Lower leg skin (tissue), 4 donors: Measurements from ENCODE around the gene SSC4D. TPM values are rescaled to one million over a fixed set of nuclear protein-coding genes. Genes with fewer than 3 reads are reported as not detected.
"Not testable (repeated sequence)": the region's sequence is repeated elsewhere in the genome, so short reads cannot be mapped to it uniquely, and the experiment has no call there.

Source experiments
- DNase-seq, 2 donors: peaks; one replicate each; pipeline ENCODE4 v3.0.0-alpha.2; 2019; ENCODE audit warnings: low spot score in 2 of 2
- H3K4me3 ChIP-seq: fragments of 200-600 bp; sonication (generic); 2 replicates; pipeline ENCODE4 v1.5.1; 2017; ENCODE audit warnings: mild to moderate bottlenecking, low read depth; ENCODE audit not compliant: poor library complexity, severe bottlenecking
- POLR2A ChIP-seq, 2 donors: fragments of 450-650 bp; IDR thresholded peaks; one replicate each; pipeline ENCODE4 v1.6.1; 2016 to 2017; ENCODE audit warnings: antibody characterized with exemption in 2 of 2, mild to moderate bottlenecking in 1 of 2, moderate library complexity in 1 of 2
- WGBS, 2 donors: methylation state at CpG; one replicate each; pipeline ENCODE4 v1.1.5; 2018; 5-methylcytosine and 5-hydroxymethylcytosine counted together
- intact Hi-C: fragments of 100-400 bp; cut with DNase I; formaldehyde crosslinking; loops from one replicate; pipeline ENCODE4 v1.15.0; 2023; ENCODE audit warnings: low total_unique reads
- total RNA-seq, 4 donors: library from RNA; depleted of rRNA; stranded (reverse); fragments of >200 nt; gene quantifications; one replicate each; pipeline ENCODE4 v1.1.0, GENCODE V29; 2016
- TF ChIP-seq, protein P1 (sequence below), 3 donors: fragments of 450-650 bp; IDR thresholded peaks; one replicate each; pipeline ENCODE4 v1.5.1; 2016; ENCODE audit warnings: antibody characterized with exemption in 3 of 3, mild to moderate bottlenecking in 3 of 3, moderate library complexity in 2 of 3

The SSC4D gene
- total RNA-seq, 4 donors from 2014 or later, result 0.71 to 0.88 (median 0.74) TPM; not detected in 1

DNA sequence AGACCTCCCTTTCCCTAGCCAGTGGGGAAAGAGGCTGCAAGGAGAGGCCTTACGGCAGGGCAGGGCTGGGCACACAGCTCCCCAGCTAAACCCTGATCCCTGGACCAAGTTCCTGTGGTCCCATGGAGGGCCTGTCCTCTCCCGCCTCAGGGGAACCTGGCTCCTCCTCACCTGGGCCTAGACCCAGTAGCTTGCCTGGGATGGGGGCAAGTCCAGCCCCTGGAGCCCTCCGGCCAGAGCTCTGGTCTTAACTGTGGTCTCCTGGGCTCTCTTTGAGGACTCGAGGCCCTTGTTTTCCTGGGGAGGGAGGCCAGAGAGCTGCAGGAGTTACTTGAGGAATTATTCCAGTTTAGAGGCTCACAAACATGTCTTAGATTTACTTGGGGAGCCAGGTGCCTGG lies 16.7 kb upstream of the SSC4D start:
- 85 to 98% methylated on average over 4 of the region's 4 CpGs for WGBS, 2 donors
- intact Hi-C loops, result no loop called here
- no peak overlapping the region for H3K4me3 ChIP-seq
- TF ChIP-seq, protein P1, sequence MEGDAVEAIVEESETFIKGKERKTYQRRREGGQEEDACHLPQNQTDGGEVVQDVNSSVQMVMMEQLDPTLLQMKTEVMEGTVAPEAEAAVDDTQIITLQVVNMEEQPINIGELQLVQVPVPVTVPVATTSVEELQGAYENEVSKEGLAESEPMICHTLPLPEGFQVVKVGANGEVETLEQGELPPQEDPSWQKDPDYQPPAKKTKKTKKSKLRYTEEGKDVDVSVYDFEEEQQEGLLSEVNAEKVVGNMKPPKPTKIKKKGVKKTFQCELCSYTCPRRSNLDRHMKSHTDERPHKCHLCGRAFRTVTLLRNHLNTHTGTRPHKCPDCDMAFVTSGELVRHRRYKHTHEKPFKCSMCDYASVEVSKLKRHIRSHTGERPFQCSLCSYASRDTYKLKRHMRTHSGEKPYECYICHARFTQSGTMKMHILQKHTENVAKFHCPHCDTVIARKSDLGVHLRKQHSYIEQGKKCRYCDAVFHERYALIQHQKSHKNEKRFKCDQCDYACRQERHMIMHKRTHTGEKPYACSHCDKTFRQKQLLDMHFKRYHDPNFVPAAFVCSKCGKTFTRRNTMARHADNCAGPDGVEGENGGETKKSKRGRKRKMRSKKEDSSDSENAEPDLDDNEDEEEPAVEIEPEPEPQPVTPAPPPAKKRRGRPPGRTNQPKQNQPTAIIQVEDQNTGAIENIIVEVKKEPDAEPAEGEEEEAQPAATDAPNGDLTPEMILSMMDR (IDR thresholded peaks at IDR 0.05), result no peak
- TF ChIP-seq POLR2A (IDR thresholded peaks at IDR 0.05), result no peak
- no peak for DNase-seq

DNA sequence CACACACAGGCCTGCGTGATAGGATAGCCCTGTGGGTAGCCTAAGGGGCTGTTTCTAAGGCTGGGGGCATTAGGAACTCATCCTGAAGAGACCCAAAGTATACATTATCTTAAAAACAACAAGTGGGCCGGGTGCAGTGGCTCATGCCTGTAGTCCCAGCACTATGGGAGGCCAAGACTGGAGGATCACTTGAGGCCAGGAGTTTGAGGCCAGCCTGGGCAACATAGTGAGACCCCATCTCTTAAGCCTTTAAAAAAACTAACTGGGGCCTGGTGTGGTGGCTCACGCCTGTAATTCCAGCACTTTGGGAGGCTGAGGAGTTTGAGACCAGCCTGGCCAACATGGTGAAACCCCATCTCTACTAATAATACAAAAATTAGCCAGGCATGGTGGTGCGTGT lies 16.1 kb upstream of the SSC4D start:
- H3K4me3 ChIP-seq, DNase-seq, intact Hi-C loops: not testable (repeated sequence)
- 94 to 100% methylated on average over 3 of the region's 4 CpGs for WGBS, 2 donors

DNA sequence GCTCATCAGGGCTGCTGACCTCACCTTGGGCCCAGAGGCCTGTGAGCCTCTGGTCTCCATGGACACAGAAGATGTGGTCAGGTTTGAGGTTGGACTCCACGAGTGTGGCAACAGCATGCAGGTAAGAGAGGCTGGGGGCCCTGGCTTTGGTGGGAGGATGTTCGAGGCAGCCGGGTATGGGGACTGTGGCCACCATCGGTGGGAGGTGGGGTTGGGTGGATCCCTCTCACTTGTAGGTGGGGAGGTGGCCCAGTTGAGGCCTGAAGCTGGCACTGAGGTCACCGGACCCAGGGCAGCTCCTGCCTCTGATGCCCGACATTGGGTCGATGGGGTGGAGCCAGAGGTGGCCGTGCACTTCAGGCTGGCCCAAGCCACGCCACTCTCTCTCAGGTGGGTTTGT lies 15.7 kb upstream of the SSC4D start:
- H3K4me3 ChIP-seq, result no peak overlapping the region
- WGBS, 2 donors, result 93 to 100% methylated on average over 8 to 9 of the region's 9 CpGs
- intact Hi-C loops, result no loop called here
- TF ChIP-seq, protein P1 (IDR thresholded peaks at IDR 0.05), result no peak
- TF ChIP-seq POLR2A (IDR thresholded peaks at IDR 0.05), result no peak
- no peak for DNase-seq

DNA sequence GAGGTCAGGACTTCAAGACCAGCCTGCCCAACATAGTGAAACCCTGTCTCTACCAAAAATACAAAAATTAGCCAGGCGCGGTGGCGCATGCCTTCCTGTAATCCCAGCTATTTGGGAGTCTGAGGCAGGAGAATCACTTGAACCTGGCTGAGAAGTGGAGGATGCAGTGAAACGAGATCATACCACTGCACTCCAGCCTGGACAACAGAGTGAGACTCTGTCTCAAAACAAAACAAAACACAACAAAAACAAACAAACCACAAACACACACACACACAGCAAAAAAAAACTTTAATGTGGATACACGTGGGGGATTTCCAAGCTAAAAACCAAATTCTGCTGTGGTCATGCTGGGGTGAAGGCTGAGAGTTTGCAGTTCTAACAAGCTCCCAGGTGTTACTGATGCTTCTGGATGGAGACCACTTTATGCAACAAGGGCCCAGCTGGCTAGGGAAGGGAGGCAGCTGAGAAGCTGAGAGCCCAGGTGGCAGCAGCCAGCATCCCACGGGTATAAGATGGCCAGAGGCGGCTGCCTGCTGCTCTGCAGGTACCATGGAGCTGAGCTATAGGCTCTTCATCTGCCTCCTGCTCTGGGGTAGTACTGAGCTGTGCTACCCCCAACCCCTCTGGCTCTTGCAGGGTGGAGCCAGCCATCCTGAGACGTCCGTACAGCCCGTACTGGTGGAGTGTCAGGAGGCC lies 15.1 kb upstream of the SSC4D start, which contains the start of gene ZP3:
Gene ZP3 (plus strand): TSS at position 538 of the 699 bp plus-strand sequence. CDS start 15 bp downstream, at position 553.
- no peak for DNase-seq
- intact Hi-C loops, result no loop called here
- H3K4me3 ChIP-seq, result no peak within 1 kb of the TSS
- TF ChIP-seq, protein P1 (IDR thresholded peaks at IDR 0.05), result no peak
- no peak for TF ChIP-seq POLR2A (IDR thresholded peaks at IDR 0.05)
- 79 to 88% methylated on average over 6 to 7 of the region's 10 CpGs for WGBS, 2 donors

DNA sequence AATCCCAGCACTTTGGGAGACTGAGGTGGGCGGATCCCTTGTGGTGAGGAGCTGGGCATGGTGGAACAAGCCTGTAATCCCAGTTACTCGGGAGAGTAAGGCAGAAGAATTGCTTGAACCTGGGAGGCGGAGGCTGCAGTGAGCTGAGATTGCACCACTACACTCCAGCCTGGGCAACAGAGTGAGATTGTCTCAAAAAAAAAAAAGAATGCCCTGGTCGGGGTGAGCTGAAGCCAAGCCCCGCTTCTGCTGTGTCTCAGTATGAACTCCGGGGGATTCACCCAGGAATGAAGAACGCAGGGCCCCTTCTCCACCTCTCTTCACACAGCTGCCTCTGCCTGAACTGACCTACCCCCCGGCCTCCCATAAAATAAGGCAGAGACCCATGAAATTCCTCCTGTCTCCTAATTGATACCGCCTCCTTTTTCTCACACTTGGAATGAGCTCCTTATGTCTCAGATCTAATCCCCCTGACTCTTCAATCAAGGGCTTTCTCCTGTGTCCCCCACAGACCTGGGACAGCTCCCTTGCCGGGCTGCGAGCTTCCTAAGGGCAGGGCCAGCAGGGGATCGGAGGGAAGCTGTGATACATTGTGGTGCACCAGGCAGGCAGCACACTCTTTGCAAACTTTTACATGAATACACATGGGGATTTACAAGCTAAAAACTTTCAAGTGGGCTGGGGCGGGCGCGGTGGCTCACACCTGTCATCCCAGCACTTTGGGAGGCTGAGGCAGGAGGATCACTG lies 14.3 kb upstream of the SSC4D start:
- DNase-seq, result peak in 1 of 2 donors; percentile 59
- 43 to 52% methylated on average over 15 of the region's 15 CpGs for WGBS, 2 donors

DNA sequence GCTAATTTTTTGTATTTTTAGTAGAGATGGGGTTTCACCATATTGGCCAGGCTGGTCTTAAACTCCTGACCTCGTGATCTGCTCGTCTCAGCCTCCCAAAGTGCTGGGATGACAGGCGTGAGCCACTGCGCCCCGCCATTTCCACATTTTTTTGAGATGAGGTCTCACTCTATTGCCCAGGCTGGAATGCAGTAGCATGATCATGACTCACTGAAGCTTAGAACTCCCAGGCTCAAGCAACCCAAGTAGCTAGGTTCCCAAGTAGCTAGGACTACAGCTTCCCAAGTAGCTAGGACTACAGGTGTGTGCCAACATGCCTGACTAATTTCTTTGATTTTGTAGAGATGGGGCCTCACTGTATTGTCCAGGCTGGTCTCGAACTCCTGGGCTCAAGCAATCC lies 11.6 kb upstream of the SSC4D start:
- H3K4me3 ChIP-seq, intact Hi-C loops, DNase-seq: not testable (repeated sequence)
- WGBS, 2 donors, result 64 to 78% methylated on average over 6 of the region's 6 CpGs

More for the DNA sequence above, 14.3 kb upstream of the SSC4D start:
- no peak for TF ChIP-seq POLR2A (IDR thresholded peaks at IDR 0.05)
- TF ChIP-seq, protein P1 (IDR thresholded peaks at IDR 0.05), result no peak
- no peak overlapping the region for H3K4me3 ChIP-seq
- intact Hi-C loops, result no loop called here

DNA sequence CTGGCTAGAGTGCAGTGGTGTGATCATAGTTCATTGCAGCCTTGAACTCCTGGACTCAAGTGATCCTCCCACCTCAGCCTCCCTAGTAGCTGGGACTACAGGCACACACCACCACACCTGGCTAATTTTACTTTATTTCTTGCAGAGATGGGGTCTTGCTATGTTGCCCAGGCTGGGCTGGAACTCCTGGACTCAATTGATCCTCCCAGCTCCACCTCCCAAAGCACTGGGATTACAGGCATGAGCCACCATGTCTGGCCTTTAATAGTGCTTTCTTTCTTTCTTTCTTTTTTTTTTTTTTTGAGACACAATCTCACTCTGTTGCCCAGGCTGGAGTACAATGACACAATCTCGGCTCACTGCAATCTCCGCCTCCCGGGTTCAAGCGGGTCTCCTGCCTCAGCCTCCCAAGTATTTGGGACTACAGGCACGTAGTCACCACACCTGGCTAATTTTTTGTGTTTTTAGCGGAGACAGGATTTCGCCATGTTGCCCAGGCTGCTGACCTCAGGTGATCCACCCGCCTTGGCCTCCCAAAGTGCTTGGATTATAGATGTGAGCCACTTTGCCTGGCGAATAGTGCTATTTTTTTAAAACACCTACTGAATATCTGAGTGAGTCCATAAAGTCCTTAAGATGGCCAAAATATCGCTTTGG lies 8.3 kb upstream of the SSC4D start:
- intact Hi-C loops, DNase-seq, H3K4me3 ChIP-seq: not testable (repeated sequence)
- WGBS, 2 donors, result 97% methylated on average over 10 of the region's 10 CpGs
